Lower leg skin (tissue), 3 donors: ENCODE results near the gene CIAPIN1.

ENCODE experiments used
- POLR2A ChIP-seq, 2 donors: fragments of 450-650 bp; IDR thresholded peaks; one replicate each; pipeline ENCODE4 v1.6.1; 2016 to 2017; ENCODE audit warnings: antibody characterized with exemption in 2 of 2, mild to moderate bottlenecking in 1 of 2, moderate library complexity in 1 of 2
- TF ChIP-seq, protein P1 (sequence below), 3 donors: fragments of 450-650 bp; IDR thresholded peaks; one replicate each; pipeline ENCODE4 v1.5.1; 2016; ENCODE audit warnings: antibody characterized with exemption in 3 of 3, mild to moderate bottlenecking in 3 of 3, moderate library complexity in 2 of 3

DNA sequence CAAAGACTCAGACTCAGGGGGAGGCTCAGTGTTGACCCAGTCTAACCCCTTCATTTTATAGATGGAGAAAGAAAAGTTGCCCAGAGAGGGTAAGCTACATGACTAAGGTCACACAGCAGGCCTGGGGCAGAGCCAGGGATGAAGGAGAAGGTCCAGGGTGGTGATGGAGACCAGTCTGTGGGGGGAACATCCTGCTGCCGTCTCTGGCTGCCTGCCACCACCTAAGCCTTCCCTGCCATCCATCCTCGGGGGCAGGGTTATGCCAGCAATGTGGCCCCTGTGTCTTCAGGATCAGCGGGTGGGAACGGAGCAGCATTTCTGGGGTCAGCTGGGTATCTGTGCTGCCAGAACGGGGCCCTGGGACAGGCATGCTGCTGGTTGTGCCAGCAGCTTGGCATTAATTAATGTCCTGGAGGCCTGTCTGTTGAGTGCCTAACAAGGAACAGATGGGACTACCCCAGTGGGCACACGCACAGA, 33.6 kb upstream of the CIAPIN1 start:
- TF ChIP-seq, protein P1, sequence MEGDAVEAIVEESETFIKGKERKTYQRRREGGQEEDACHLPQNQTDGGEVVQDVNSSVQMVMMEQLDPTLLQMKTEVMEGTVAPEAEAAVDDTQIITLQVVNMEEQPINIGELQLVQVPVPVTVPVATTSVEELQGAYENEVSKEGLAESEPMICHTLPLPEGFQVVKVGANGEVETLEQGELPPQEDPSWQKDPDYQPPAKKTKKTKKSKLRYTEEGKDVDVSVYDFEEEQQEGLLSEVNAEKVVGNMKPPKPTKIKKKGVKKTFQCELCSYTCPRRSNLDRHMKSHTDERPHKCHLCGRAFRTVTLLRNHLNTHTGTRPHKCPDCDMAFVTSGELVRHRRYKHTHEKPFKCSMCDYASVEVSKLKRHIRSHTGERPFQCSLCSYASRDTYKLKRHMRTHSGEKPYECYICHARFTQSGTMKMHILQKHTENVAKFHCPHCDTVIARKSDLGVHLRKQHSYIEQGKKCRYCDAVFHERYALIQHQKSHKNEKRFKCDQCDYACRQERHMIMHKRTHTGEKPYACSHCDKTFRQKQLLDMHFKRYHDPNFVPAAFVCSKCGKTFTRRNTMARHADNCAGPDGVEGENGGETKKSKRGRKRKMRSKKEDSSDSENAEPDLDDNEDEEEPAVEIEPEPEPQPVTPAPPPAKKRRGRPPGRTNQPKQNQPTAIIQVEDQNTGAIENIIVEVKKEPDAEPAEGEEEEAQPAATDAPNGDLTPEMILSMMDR (IDR thresholded peaks at IDR 0.05): no peak
- no peak for TF ChIP-seq POLR2A (IDR thresholded peaks at IDR 0.05)
